GM10248 (cell line): ENCODE results near the gene SRRM5.

Experiments
- CTCF ChIA-PET: fragments of 300-600 bp; sonication (Branson Sonifier 250); formaldehyde crosslinking; extraction: SDS; loops from one replicate; lab custom pipeline; 2021; ENCODE audit warnings: antibody characterized with exemption; lab: Yijun Ruan, JAX
- POLR2A ChIA-PET: fragments of 350-650 bp; sonication (Branson Sonifier 250); formaldehyde crosslinking; extraction: SDS; loops from one replicate; lab custom pipeline; 2020; ENCODE audit warnings: antibody characterized with exemption; lab: Yijun Ruan, JAX
- DNase-seq: peaks from one replicate; pipeline ENCODE4 v3.0.0; 2012; ENCODE audit errors: extremely low spot score
- TF ChIP-seq, protein P1 (sequence below): IDR thresholded peaks from 2 replicates; pipeline ENCODE4 v1.5.1; 2012; ENCODE audit warnings: mild to moderate bottlenecking, low read depth; ENCODE audit errors: extremely low read depth, missing control alignments, control extremely low read depth

The SRRM5 gene, protein sequence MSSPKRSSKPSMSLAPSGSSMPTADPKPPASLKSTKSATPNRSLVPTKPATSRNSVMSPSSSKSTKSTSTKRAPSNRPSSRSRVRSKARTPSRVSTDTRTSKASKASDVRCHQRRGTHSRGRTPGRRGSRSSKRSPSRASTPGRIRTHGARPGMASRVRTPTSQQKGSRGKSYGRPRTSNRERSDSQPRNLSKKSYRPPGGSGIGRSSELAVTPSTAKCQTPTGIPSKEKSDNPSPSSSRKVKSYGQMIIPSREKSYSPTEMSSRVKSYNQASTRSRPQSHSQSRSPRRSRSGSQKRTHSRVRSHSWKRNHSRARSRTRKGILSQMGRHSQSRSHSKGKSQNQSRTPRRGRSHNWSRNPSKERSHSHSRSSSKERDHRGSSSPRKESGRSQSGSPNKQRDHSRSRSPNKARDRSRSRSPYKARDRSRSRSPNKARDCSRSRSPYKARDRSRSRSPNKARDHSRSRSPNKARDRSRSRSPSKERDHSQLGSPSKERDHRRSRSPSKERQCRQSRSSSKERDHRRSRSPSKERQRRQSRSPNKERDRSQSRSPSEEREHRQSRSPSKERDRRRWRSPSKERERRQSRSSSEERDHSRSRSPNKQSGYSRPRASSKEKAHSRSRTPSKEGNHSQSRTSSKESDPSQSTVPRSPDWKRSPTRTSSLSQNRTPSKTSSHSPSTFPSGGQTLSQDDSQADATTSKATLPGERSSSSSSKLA

GRCh38 chr19:43611788-43612187 lies at the start of gene SRRM5:
TSS of gene SRRM5 (plus strand) at chr19:43612088. CDS start at chr19:43612122, 34 bp downstream.
- DNase-seq = no peak
- TF ChIP-seq, protein P1, sequence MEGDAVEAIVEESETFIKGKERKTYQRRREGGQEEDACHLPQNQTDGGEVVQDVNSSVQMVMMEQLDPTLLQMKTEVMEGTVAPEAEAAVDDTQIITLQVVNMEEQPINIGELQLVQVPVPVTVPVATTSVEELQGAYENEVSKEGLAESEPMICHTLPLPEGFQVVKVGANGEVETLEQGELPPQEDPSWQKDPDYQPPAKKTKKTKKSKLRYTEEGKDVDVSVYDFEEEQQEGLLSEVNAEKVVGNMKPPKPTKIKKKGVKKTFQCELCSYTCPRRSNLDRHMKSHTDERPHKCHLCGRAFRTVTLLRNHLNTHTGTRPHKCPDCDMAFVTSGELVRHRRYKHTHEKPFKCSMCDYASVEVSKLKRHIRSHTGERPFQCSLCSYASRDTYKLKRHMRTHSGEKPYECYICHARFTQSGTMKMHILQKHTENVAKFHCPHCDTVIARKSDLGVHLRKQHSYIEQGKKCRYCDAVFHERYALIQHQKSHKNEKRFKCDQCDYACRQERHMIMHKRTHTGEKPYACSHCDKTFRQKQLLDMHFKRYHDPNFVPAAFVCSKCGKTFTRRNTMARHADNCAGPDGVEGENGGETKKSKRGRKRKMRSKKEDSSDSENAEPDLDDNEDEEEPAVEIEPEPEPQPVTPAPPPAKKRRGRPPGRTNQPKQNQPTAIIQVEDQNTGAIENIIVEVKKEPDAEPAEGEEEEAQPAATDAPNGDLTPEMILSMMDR = no peak
- ChIA-PET POLR2A (interaction anchor here (0.7 kb wide), 1 partner anchor 86 kb away, joined by 3 read pairs; no protein-coding TSS in a partner anchor), CTCF (interaction anchor here (1.4 kb wide), 1 partner anchor 12 kb away, joined by 3 read pairs; no protein-coding TSS in a partner anchor)

DNA sequence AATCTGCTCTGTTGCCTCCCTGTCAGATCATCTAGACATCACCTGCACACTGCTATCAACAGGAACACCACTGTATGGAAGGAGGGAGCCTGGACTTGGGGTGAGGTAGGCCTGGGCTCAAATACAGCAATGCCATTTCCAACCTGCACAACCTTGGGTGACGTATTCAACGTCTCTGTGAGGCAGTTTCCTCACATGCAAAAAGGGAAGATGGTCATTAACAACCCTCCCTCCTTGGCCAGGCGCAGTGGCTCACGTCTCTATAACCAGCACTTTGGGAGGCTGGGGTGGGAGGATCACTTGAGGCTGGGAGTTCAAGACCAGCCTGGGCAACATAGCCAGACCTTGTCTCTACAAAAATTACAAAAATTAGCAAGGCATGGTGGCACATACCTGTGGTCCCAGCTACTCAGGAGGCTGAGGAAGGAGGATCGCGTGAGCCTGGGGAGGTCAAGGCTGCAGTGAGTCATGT lies 49.6 kb upstream of the SRRM5 start:
- TF ChIP-seq, protein P1 = no peak
- ChIA-PET CTCF (interaction anchor here (1.1 kb wide), 1 partner anchor 13 kb away, joined by 3 read pairs; no protein-coding TSS in a partner anchor), POLR2A (no interaction called here)
- DNase-seq = no peak

GRCh38 chr19:43562698-43563241 lies 49.1 kb upstream of the SRRM5 start:
- ChIA-PET CTCF (interaction anchor here (1.1 to 1.2 kb wide), 2 partner anchors 13 to 32 kb away, joined by 3 to 5 read pairs; no protein-coding TSS in a partner anchor), POLR2A (no interaction called here)
- TF ChIP-seq, protein P1 = no peak
- DNase-seq = peak; percentile 51

DNA sequence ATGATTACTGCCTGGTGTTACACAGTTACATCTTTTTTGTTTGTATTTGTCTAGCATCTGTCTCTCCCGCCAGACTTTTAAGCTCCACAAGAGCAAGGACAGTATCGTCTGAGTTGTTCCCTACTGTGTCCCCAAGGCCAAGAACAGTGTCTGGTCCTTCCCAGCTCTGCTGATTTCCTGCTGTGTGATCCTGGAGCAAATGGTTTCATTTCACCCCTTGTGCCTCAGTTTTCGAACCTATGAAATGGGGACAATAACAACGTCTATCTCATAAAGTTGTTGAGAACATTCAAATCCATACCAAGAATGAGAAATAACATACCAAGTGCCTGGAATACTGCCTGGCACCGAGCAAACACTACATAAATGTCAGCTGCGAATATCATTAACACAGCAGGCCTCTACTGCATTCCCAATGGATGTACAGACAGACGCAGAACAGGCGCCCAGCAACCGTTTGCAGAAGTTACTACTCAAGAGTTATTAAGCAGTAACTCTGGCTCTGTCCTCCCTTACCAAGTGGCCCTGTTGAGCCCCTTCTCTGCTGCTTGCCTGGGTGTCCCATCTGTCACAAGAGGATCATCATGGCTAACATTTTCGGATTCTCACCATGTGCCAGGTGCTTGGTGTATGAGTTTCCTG lies 48.0 kb upstream of the SRRM5 start:
- ChIA-PET POLR2A (no interaction called here), CTCF (interaction anchor here (1.2 to 3.0 kb wide), 3 partner anchors 8 to 31 kb away, joined by 5 to 18 read pairs (median 5); partner anchors contain the start of gene ZNF575)
- DNase-seq = no peak
- TF ChIP-seq, protein P1 = no peak

GRCh38 chr19:43564800-43565199 lies 47.1 kb upstream of the SRRM5 start:
- TF ChIP-seq, protein P1 = no peak
- ChIA-PET POLR2A (no interaction called here), CTCF (interaction anchor here (0.8 to 3.0 kb wide), 4 partner anchors 9 to 32 kb away, joined by 3 to 18 read pairs (median 6); partner anchors contain the start of genes XRCC1 and ZNF575)
- no peak for DNase-seq
